H1 (cell line): ENCODE results near the gene TMEM9B. TPM values are rescaled to one million over a fixed set of nuclear protein-coding genes. Genes with fewer than 3 reads are reported as not detected.

Experiments
- SIRT6 ChIP-seq: IDR thresholded peaks from one replicate; pipeline ENCODE4 v1.7.1; 2012; ENCODE audit warnings: low read length, inconsistent platforms
- polyA plus RNA-seq, 7 experiments: library from polyadenylated mRNA; depleted of rRNA in 3 of 7; stranded (reverse) in 5 of 7; unstranded in 2 of 7; fragments of >200 nt in 5 of 7; fragments of 200-250 nt in 2 of 7; gene quantifications; 1 replicate in 5 of 7; 2 replicates in 1 of 7; 4 replicates in 1 of 7; pipeline versions ENCODE4 v1.2.1 to v1.2.3, GENCODE V29; 2011 to 2013; ENCODE audit warnings: missing spikeins in 2 of 7, mixed read lengths in 2 of 7
- total RNA-seq: library from RNA; stranded (reverse); fragmentation: NEBNext Ultra II Directional; extraction: Animal tissue kit (Norgen Biotek cat#: 25700); gene quantifications from 2 replicates; pipeline ENCODE4 v1.2.1, GENCODE V29; 2021

The TMEM9B gene
- total and polyA plus RNA-seq, 2 of the 8 experiments (the other 6 are each of a cell fraction or from before 2014, with no cell fraction given), result 8.3 to 9.4 TPM

- no peak for TF ChIP-seq SIRT6
- TF ChIP-seq, all 59 proteins: peak for 0
Measured at GRCh38 chr11:8962841-8963240, 1.4 kb downstream of the TMEM9B start (continued).
